ENCODE results near the gene PALD1.
A peak's percentile ranks its signal among the peaks of the same experiment; 100 is the strongest.

Gene PALD1

DNA sequence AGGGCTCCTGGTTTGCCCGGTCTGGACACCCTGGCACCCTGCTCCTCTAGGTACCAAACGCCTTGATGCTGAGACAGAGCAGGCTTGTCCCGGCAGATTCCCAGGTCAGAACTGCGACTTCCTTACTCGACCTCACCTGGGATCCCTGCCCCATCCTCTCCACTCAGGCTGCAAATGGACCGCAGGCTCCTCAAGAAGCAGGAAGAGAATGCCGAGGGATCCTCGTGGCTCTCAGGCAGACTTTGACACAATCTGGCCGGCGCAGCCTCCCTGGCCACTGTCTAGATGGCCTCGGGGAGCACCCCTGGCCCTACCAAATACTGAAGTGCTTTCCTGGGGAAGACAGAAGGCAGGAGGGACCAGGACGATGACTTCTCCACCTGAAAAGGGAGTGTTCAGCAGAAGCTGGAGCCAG is 36.7 kb upstream of the PALD1 start:
- Histone ChIP-seq H3K4ac (ENCODE audit: low read length) (no peak overlapping the region), H3K23ac (ENCODE audit: low read depth, low read length, poor library complexity) (peak overlapping the region; percentile 100), H2AK5ac (ENCODE audit: low read depth, low read length) (peak overlapping the region; percentile 20), H3K4me1 (ENCODE audit: control insufficient read depth in 2 of 2, insufficient read depth in 1 of 2, low read depth in 1 of 2, low read length in 2 of 2) (peaks cover 0 to 17% of the 10 kb centered on the region in 2 donors), H3K79me1 (ENCODE audit: low read depth, low read length) (no peaks in the 10 kb centered on the region), H2BK120ac (ENCODE audit: low read depth, low read length) (no peak overlapping the region), H3K36me3 (replicated peaks in 1 of 2; ENCODE audit: control insufficient read depth in 2 of 2, insufficient read depth in 2 of 2, low read length in 2 of 2) (no peaks in the 10 kb centered on the region), H3K9me3 (replicated peaks in 1 of 2; ENCODE audit: control insufficient read depth in 2 of 2, insufficient read depth in 1 of 2, low read depth in 1 of 2, low read length in 2 of 2) (peaks cover 0 to 4% of the 10 kb centered on the region in 2 donors), H3K27me3 (ENCODE audit: control insufficient read depth in 3 of 3, insufficient read depth in 3 of 3, low read depth in 1 of 3, low read length in 3 of 3) (peaks cover 18 to 66% (median 48%) of the 10 kb centered on the region in 3 experiments), H4K91ac (ENCODE audit: low read depth, low read length, poor library complexity) (no peak overlapping the region), H2BK12ac (ENCODE audit: low read length) (no peak overlapping the region), H2BK5ac (ENCODE audit: low read length) (no peak overlapping the region), H3K4me2 (ENCODE audit: insufficient read depth, low read length, poor library complexity, severe bottlenecking) (peak overlapping the region; percentile 76), H3K4me3 (ENCODE audit: low read length in 2 of 2) (no peak overlapping the region), H3K14ac (ENCODE audit: low read length) (no peak overlapping the region), H2AFZ (ENCODE audit: low read length) (peak overlapping the region; percentile 42), H2BK15ac (ENCODE audit: low read length) (no peak overlapping the region), H3K18ac (ENCODE audit: low read length) (peak overlapping the region; percentile 63), H3K27ac (replicated peaks; ENCODE audit: low read length) (no peak overlapping the region), H4K8ac (ENCODE audit: low read depth, low read length) (no peak overlapping the region), H3K9ac (ENCODE audit: low read depth, low read length, poor library complexity) (no peak overlapping the region)
- no peak for DNase-seq (ENCODE audit: low spot score)
- no CpG with 5 or more reads among the region's 12 CpGs for WGBS, 2 donors (ENCODE audit: extremely low coverage in 2 of 2, insufficient read length in 2 of 2, insufficient replicate concordance in 1 of 2)

DNA sequence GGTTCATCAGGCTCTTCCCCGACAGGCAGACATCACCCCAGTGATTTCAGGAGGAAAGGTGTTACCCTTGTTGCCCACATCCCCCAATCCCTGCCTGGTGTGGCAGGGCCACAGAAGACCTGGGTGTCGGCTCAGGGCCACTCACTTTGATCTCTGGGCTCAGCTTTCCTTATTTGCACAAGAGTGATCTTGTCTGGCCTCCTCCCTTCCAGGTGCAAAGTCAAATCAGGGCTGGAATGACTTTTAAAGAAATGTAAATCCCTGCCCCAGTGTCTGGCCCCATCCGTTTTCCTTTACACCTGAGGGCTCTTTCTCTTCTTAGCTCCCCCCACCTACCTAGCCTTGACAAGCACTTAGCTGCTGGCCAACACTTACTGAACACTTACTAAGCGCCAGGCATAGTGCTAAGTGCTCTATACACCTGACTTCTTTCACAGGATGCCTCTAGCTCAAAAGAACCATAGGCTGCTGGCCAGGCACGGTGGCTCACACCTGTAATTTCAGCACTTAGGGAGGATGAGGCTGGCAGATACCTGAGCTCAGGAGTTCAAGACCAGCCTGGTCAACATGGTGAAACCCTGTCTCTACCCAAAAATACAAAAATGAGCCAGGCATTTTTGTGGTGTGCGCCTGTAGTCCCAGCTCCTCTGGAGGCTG is 36.1 kb upstream of the PALD1 start:
- Histone ChIP-seq H3K18ac (ENCODE audit: low read length) (no peak overlapping the region), H3K4me2 (ENCODE audit: insufficient read depth, low read length, poor library complexity, severe bottlenecking) (no peak overlapping the region), H3K14ac (ENCODE audit: low read length) (no peak overlapping the region), H2AFZ (ENCODE audit: low read length) (no peak overlapping the region), H2BK15ac (ENCODE audit: low read length) (no peak overlapping the region), H4K91ac (ENCODE audit: low read depth, low read length, poor library complexity) (no peak overlapping the region), H3K36me3 (replicated peaks in 1 of 2; ENCODE audit: control insufficient read depth in 2 of 2, insufficient read depth in 2 of 2, low read length in 2 of 2) (no peaks in the 10 kb centered on the region), H3K4me3 (ENCODE audit: low read length in 2 of 2) (no peak overlapping the region), H3K4ac (ENCODE audit: low read length) (no peak overlapping the region), H3K9me3 (replicated peaks in 1 of 2; ENCODE audit: control insufficient read depth in 2 of 2, insufficient read depth in 1 of 2, low read depth in 1 of 2, low read length in 2 of 2) (peaks cover 0 to 4% of the 10 kb centered on the region in 2 donors), H3K79me1 (ENCODE audit: low read depth, low read length) (no peaks in the 10 kb centered on the region), H3K27ac (replicated peaks; ENCODE audit: low read length) (no peak overlapping the region), H4K8ac (ENCODE audit: low read depth, low read length) (no peak overlapping the region), H3K4me1 (ENCODE audit: control insufficient read depth in 2 of 2, insufficient read depth in 1 of 2, low read depth in 1 of 2, low read length in 2 of 2) (peaks cover 0 to 17% of the 10 kb centered on the region in 2 donors), H3K9ac (ENCODE audit: low read depth, low read length, poor library complexity) (no peak overlapping the region), H2BK12ac (ENCODE audit: low read length) (no peak overlapping the region), H2BK120ac (ENCODE audit: low read depth, low read length) (no peak overlapping the region), H3K23ac (ENCODE audit: low read depth, low read length, poor library complexity) (peak overlapping the region; percentile 6), H2BK5ac (ENCODE audit: low read length) (no peak overlapping the region), H2AK5ac (ENCODE audit: low read depth, low read length) (no peak overlapping the region), H3K27me3 (ENCODE audit: control insufficient read depth in 3 of 3, insufficient read depth in 3 of 3, low read depth in 1 of 3, low read length in 3 of 3) (peaks cover 18 to 69% (median 48%) of the 10 kb centered on the region in 3 experiments)
- DNase-seq (ENCODE audit: low spot score) = no peak
- no CpG with 5 or more reads among the region's 6 CpGs for WGBS, 2 donors (ENCODE audit: extremely low coverage in 2 of 2, insufficient read length in 2 of 2, insufficient replicate concordance in 1 of 2)

DNA sequence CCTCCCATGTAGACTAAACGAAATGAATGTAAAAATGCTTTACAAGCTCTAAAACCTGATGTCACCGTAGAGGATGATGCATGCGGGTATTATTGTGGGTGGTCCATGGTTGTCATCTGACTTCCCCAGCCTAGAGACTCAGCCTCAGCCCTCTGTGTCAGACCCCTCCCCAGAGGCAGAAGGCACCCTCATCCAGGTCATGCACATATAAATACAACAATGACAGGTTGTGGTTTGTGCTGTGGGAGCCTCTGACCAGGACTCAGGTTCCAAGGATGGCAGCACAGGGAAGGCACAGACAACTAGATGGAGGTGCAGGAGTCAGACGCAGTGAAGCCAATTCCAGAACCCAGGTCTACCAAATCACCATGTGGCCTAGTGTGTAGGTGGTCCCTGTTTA is 33.8 kb upstream of the PALD1 start:
- H2BK12ac ChIP-seq (ENCODE audit: low read length) = no peak overlapping the region
- no peak overlapping the region for H4K91ac ChIP-seq (ENCODE audit: low read depth, low read length, poor library complexity)
- no peak overlapping the region for H2BK15ac ChIP-seq (ENCODE audit: low read length)
- H3K79me1 ChIP-seq (ENCODE audit: low read depth, low read length) = no peaks in the 10 kb centered on the region
- H3K9me3 ChIP-seq (replicated peaks in 1 of 2; ENCODE audit: control insufficient read depth in 2 of 2, insufficient read depth in 1 of 2, low read depth in 1 of 2, low read length in 2 of 2) = peaks cover 0 to 4% of the 10 kb centered on the region in 2 donors
- peaks cover 18 to 62% (median 36%) of the 10 kb centered on the region in 3 experiments for H3K27me3 ChIP-seq (ENCODE audit: control insufficient read depth in 3 of 3, insufficient read depth in 3 of 3, low read depth in 1 of 3, low read length in 3 of 3)
- peaks cover 0 to 17% of the 10 kb centered on the region in 2 donors for H3K4me1 ChIP-seq (ENCODE audit: control insufficient read depth in 2 of 2, insufficient read depth in 1 of 2, low read depth in 1 of 2, low read length in 2 of 2)
- no peak overlapping the region for H3K4me3 ChIP-seq (ENCODE audit: low read length in 2 of 2)
- no peak overlapping the region for H3K14ac ChIP-seq (ENCODE audit: low read length)
- peak overlapping the region; percentile 1 for H3K23ac ChIP-seq (ENCODE audit: low read depth, low read length, poor library complexity)
- no peak overlapping the region for H3K27ac ChIP-seq (replicated peaks; ENCODE audit: low read length)
- H3K4ac ChIP-seq (ENCODE audit: low read length) = no peak overlapping the region
- no peak overlapping the region for H4K8ac ChIP-seq (ENCODE audit: low read depth, low read length)
- no peak overlapping the region for H3K9ac ChIP-seq (ENCODE audit: low read depth, low read length, poor library complexity)
- no peaks in the 10 kb centered on the region for H3K36me3 ChIP-seq (replicated peaks in 1 of 2; ENCODE audit: control insufficient read depth in 2 of 2, insufficient read depth in 2 of 2, low read length in 2 of 2)
- no peak overlapping the region for H2AK5ac ChIP-seq (ENCODE audit: low read depth, low read length)
- no peak overlapping the region for H3K18ac ChIP-seq (ENCODE audit: low read length)
- no peak overlapping the region for H2BK5ac ChIP-seq (ENCODE audit: low read length)
- no CpG with 5 or more reads among the region's 4 CpGs for WGBS, 2 donors (ENCODE audit: extremely low coverage in 2 of 2, insufficient read length in 2 of 2, insufficient replicate concordance in 1 of 2)
- no peak for DNase-seq (ENCODE audit: low spot score)
- H2BK120ac ChIP-seq (ENCODE audit: low read depth, low read length) = no peak overlapping the region
- H3K4me2 ChIP-seq (ENCODE audit: insufficient read depth, low read length, poor library complexity, severe bottlenecking) = no peak overlapping the region
- H2AFZ ChIP-seq (ENCODE audit: low read length) = no peak overlapping the region

DNA sequence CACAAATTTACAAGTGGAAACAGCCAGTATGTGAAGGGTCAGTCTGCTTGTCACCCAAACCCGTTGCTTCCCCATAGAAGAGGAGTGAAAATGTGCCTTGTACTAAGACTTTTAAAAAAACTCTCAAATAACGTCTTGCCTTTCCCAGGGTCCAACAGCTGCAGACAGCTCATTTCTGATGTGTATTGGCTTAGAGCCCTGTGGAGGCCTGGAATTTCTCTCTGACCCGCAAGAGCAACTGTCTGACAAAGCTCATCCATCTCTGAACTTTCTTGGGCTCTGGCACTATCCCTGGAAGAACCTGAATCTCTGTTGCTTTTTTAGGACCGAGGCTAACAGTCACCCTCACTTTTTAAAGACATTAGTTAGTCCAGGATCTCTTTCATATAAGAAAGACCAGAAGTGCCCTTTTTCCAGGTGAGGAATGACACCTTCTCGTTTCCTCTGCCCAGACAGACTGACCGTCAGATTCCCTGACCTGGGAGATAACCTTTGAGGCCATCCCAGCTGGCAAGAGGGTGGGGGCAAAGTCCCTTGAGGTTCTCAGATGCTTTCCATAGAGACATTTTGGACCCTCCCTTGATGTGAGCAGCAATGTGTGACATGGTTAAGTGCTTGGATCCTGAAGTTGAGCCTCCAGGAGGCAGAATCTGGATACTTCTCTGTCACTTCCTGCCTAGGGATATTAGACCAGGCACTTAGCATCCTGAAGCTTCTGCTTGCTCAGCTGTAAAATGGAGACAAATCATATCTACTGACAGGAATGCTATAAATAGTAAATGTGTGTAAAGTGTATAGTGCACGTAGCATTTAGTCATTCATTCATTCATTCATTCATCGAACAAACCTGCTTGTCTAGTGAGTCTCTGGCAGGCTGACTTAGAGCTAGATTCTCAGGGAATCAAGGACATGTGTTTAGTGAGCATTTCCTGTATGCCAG is 32.6 kb upstream of the PALD1 start:
- no peak overlapping the region for H2BK15ac ChIP-seq (ENCODE audit: low read length)
- no CpG with 5 or more reads among the region's 8 CpGs for WGBS, 2 donors (ENCODE audit: extremely low coverage in 2 of 2, insufficient read length in 2 of 2, insufficient replicate concordance in 1 of 2)
- H3K4me3 ChIP-seq (ENCODE audit: low read length in 2 of 2) = no peak overlapping the region
- DNase-seq (ENCODE audit: low spot score) = no peak
- no peak overlapping the region for H4K8ac ChIP-seq (ENCODE audit: low read depth, low read length)
- H2AK5ac ChIP-seq (ENCODE audit: low read depth, low read length) = no peak overlapping the region
- H3K79me1 ChIP-seq (ENCODE audit: low read depth, low read length) = no peaks in the 10 kb centered on the region
- no peak overlapping the region for H3K4ac ChIP-seq (ENCODE audit: low read length)
- no peak overlapping the region for H3K9ac ChIP-seq (ENCODE audit: low read depth, low read length, poor library complexity)
- no peak overlapping the region for H3K14ac ChIP-seq (ENCODE audit: low read length)
- H3K4me2 ChIP-seq (ENCODE audit: insufficient read depth, low read length, poor library complexity, severe bottlenecking) = no peak overlapping the region
- H2BK12ac ChIP-seq (ENCODE audit: low read length) = no peak overlapping the region
- H2AFZ ChIP-seq (ENCODE audit: low read length) = no peak overlapping the region
- no peak overlapping the region for H2BK120ac ChIP-seq (ENCODE audit: low read depth, low read length)
- H3K27me3 ChIP-seq (ENCODE audit: control insufficient read depth in 3 of 3, insufficient read depth in 3 of 3, low read depth in 1 of 3, low read length in 3 of 3) = peaks cover 11 to 50% (median 23%) of the 10 kb centered on the region in 3 experiments
- H3K4me1 ChIP-seq (ENCODE audit: control insufficient read depth in 2 of 2, insufficient read depth in 1 of 2, low read depth in 1 of 2, low read length in 2 of 2) = peaks cover 0 to 12% of the 10 kb centered on the region in 2 donors
- H3K36me3 ChIP-seq (replicated peaks in 1 of 2; ENCODE audit: control insufficient read depth in 2 of 2, insufficient read depth in 2 of 2, low read length in 2 of 2) = no peaks in the 10 kb centered on the region
- H3K27ac ChIP-seq (replicated peaks; ENCODE audit: low read length) = no peak overlapping the region
- no peak overlapping the region for H4K91ac ChIP-seq (ENCODE audit: low read depth, low read length, poor library complexity)
- no peaks in the 10 kb centered on the region for H3K9me3 ChIP-seq (replicated peaks in 1 of 2; ENCODE audit: control insufficient read depth in 2 of 2, insufficient read depth in 1 of 2, low read depth in 1 of 2, low read length in 2 of 2)
- H2BK5ac ChIP-seq (ENCODE audit: low read length) = no peak overlapping the region
- no peak overlapping the region for H3K23ac ChIP-seq (ENCODE audit: low read depth, low read length, poor library complexity)
- H3K18ac ChIP-seq (ENCODE audit: low read length) = no peak overlapping the region
